MCF 10A (cell line): ENCODE results near the gene C1orf21. TPM values are rescaled to one million over a fixed set of nuclear protein-coding genes. Genes with fewer than 3 reads are reported as not detected.

Source experiments
- BruUV-seq: library from RNA; stranded (reverse); fragments of 400-500 nt; replicated peaks from 2 replicates; lab custom pipeline; 2021; lab: Mats Ljungman, UMichigan
- CTCF ChIA-PET: fragments of 300-600 bp; sonication (Branson Sonifier 250); formaldehyde crosslinking; extraction: SDS; loops from one replicate; lab custom pipeline; 2021; ENCODE audit warnings: antibody characterized with exemption, inconsistent platforms; lab: Yijun Ruan, JAX
- POLR2A ChIA-PET: fragments of 300-600, 350-650 bp; sonication (Branson Sonifier 250); formaldehyde crosslinking; extraction: SDS; loops from one replicate; lab custom pipeline; 2020; ENCODE audit warnings: antibody characterized with exemption, inconsistent platforms; lab: Yijun Ruan, JAX
- DNase-seq: peaks from one replicate; pipeline ENCODE4 v3.0.0-alpha.2; 2018; ENCODE audit not compliant: unreplicated experiment
- H3K27ac Mint-ChIP-seq: one replicate; pipeline ENCODE4 v1.8.0; 2022; ENCODE audit warnings: mild to moderate bottlenecking, low read depth, mixed read lengths; ENCODE audit not compliant: unreplicated experiment
- H3K27me3 Mint-ChIP-seq: one replicate; pipeline ENCODE4 v1.8.0; 2022; ENCODE audit warnings: mixed read lengths; ENCODE audit not compliant: insufficient read depth, unreplicated experiment
- H3K36me3 Mint-ChIP-seq: one replicate; pipeline ENCODE4 v1.8.0; 2022; ENCODE audit warnings: mild to moderate bottlenecking, moderate library complexity, mixed read lengths; ENCODE audit not compliant: insufficient read depth, unreplicated experiment
- H3K4me1 Mint-ChIP-seq: one replicate; pipeline ENCODE4 v1.8.0; 2022; ENCODE audit warnings: mixed read lengths; ENCODE audit not compliant: insufficient read depth, unreplicated experiment
- H3K4me3 Mint-ChIP-seq: one replicate; pipeline ENCODE4 v1.8.0; 2022; ENCODE audit warnings: mild to moderate bottlenecking, moderate library complexity, mixed read lengths; ENCODE audit not compliant: unreplicated experiment
- H3K9me3 Mint-ChIP-seq: one replicate; pipeline ENCODE4 v1.8.0; 2022; ENCODE audit warnings: mixed read lengths; ENCODE audit not compliant: unreplicated experiment
- CTCF ChIP-seq: fragments of 200-600 bp; IDR thresholded peaks from one replicate; pipeline ENCODE4 v1.8.0; 2022; ENCODE audit warnings: antibody characterized with exemption, mild to moderate bottlenecking; ENCODE audit not compliant: unreplicated experiment
- intact Hi-C: fragments of 100-400 bp; cut with micrococcal nuclease; formaldehyde crosslinking; loops from 2 replicates; pipeline ENCODE4 v1.14.1; 2022
- total RNA-seq: library from RNA; stranded (reverse); gene quantifications from 2 replicates; pipeline ENCODE4 v1.2.3, GENCODE V29; 2022

C1orf21 gene
- total RNA-seq, 1 experiment from 2014 or later, result 23.2 TPM

- intact Hi-C loops, result loop anchor here (2.0 to 10.0 kb wide), 4 partner anchors 101 to 755 kb away; partner anchors contain the start of gene ARPC5
- no peak for TF ChIP-seq CTCF
- Mint-ChIP-seq H3K27me3 (no peaks in the 10 kb centered on the region), H3K9me3 (no peaks in the 10 kb centered on the region), H3K27ac (no peak overlapping the region), H3K4me3 (peak overlapping the region; percentile 90), H3K36me3 (no peaks in the 10 kb centered on the region), H3K4me1 (peaks cover 45% of the 10 kb centered on the region)
- no TSS peak for BruUV-seq
- CTCF ChIA-PET, result interaction anchor here (0.6 to 2.7 kb wide), 10 partner anchors 15 to 302 kb away, joined by 3 to 12 read pairs (median 4); no protein-coding TSS in a partner anchor
- POLR2A ChIA-PET, result interaction anchor here (0.9 to 7.6 kb wide), 22 partner anchors 9 to 365 kb away, joined by 3 to 93 read pairs (median 6); partner anchors contain the start of gene EDEM3
- DNase-seq, result no peak
These were observed 2.6 kb downstream of the C1orf21 start for GRCh38 chr1:184389446-184389845.

- no TSS peak for BruUV-seq
- Mint-ChIP-seq H3K27me3 (no peaks in the 10 kb centered on the region), H3K4me1 (peaks cover 48% of the 10 kb centered on the region), H3K4me3 (peak overlapping the region; percentile 45), H3K9me3 (no peaks in the 10 kb centered on the region), H3K27ac (peak overlapping the region; percentile 73), H3K36me3 (no peaks in the 10 kb centered on the region)
- DNase-seq, result peak; percentile 59
- ChIA-PET CTCF (interaction anchor here (0.6 to 2.7 kb wide), 8 partner anchors 8 to 301 kb away, joined by 3 to 12 read pairs (median 4); no protein-coding TSS in a partner anchor), POLR2A (interaction anchor here (0.6 to 7.6 kb wide), 27 partner anchors 9 to 364 kb away, joined by 3 to 93 read pairs (median 4); partner anchors contain the start of genes EDEM3 and TSEN15)
- TF ChIP-seq CTCF, result no peak
- intact Hi-C loops, result no loop called here
These were observed 4.1 kb downstream of the C1orf21 start for GRCh38 chr1:184390889-184391288.

GRCh38 chr1:184392067-184392466 lies 5.2 kb downstream of the C1orf21 start:
- TF ChIP-seq CTCF, result no peak
- no TSS peak for BruUV-seq
- ChIA-PET CTCF (interaction anchor here (0.6 to 1.2 kb wide), 2 partner anchors 37 to 272 kb away, joined by 3 read pairs; no protein-coding TSS in a partner anchor), POLR2A (interaction anchor here (0.7 to 4.4 kb wide), 6 partner anchors 22 to 340 kb away, joined by 3 to 17 read pairs (median 8); partner anchors contain the start of gene TSEN15)
- Mint-ChIP-seq H3K36me3 (no peaks in the 10 kb centered on the region), H3K4me1 (peaks cover 58% of the 10 kb centered on the region), H3K9me3 (no peaks in the 10 kb centered on the region), H3K27ac (peak overlapping the region; percentile 73), H3K4me3 (no peak overlapping the region), H3K27me3 (no peaks in the 10 kb centered on the region)
- intact Hi-C loops, result no loop called here
- DNase-seq, result no peak

- no peaks in the 10 kb centered on the region for H3K9me3 Mint-ChIP-seq
- DNase-seq, result no peak
- ChIA-PET CTCF (interaction anchor here (0.5 to 1.2 kb wide), 6 partner anchors 9 to 317 kb away, joined by 3 to 5 read pairs (median 3); no protein-coding TSS in a partner anchor), POLR2A (interaction anchor here (1.3 to 2.9 kb wide), 4 partner anchors 21 to 152 kb away, joined by 4 to 16 read pairs (median 6); no protein-coding TSS in a partner anchor)
- H3K36me3 Mint-ChIP-seq, result no peaks in the 10 kb centered on the region
- BruUV-seq, result no TSS peak
- H3K27ac Mint-ChIP-seq, result peak overlapping the region; percentile 21
- no peaks in the 10 kb centered on the region for H3K27me3 Mint-ChIP-seq
- peaks cover 58% of the 10 kb centered on the region for H3K4me1 Mint-ChIP-seq
- H3K4me3 Mint-ChIP-seq, result no peak overlapping the region
- no peak for TF ChIP-seq CTCF
- intact Hi-C loops, result no loop called here
These were observed 6.1 kb downstream of the C1orf21 start for GRCh38 chr1:184392779-184393522.
